Kidney epithelial cell (primary cell): ENCODE measurements around the gene OR52N5. TPM values are rescaled to one million over a fixed set of nuclear protein-coding genes. Genes with fewer than 3 reads are reported as not detected.

Experiments
- DNase-seq: peaks from one replicate; pipeline ENCODE4 v3.0.0-alpha.2; 2010; ENCODE audit warnings: low read depth
- H3K27me3 ChIP-seq: 2 replicates; pipeline ENCODE4 v1.6.0; 2011; ENCODE audit warnings: low read length; ENCODE audit not compliant: control insufficient read depth, insufficient read depth
- H3K36me3 ChIP-seq: 2 replicates; pipeline ENCODE4 v1.5.1; 2011; ENCODE audit warnings: low read length; ENCODE audit not compliant: control insufficient read depth, insufficient read depth
- H3K4me3 ChIP-seq: 2 replicates; pipeline ENCODE4 v1.5.1; 2011; ENCODE audit warnings: low read depth, mild to moderate bottlenecking, control low read depth, low read length
- CTCF ChIP-seq: IDR thresholded peaks from 2 replicates; pipeline ENCODE4 v1.5.1; 2011; ENCODE audit warnings: mild to moderate bottlenecking, moderate library complexity, low read length, control low read depth, inconsistent platforms; ENCODE audit not compliant: insufficient read depth, poor library complexity, severe bottlenecking
- total RNA-seq: library from RNA; depleted of rRNA; stranded (reverse); fragments of >200 nt; gene quantifications from 2 replicates; pipeline ENCODE4 v1.2.3, GENCODE V29; 2015

OR52N5 gene
- total RNA-seq, 1 donor from 2014 or later = not detected

- H3K36me3 ChIP-seq = no peaks in the 10 kb centered on the region
- TF ChIP-seq CTCF = no peak
- H3K4me3 ChIP-seq = no peak overlapping the region
- no peak for DNase-seq
- no peaks in the 10 kb centered on the region for H3K27me3 ChIP-seq
Observed at GRCh38 chr11:5767056-5767455, 16.1 kb downstream of the OR52N5 start.

- TF ChIP-seq CTCF = no peak
- no peaks in the 10 kb centered on the region for H3K36me3 ChIP-seq
- H3K4me3 ChIP-seq = no peak within 1 kb of the TSS
- no peaks in the 10 kb centered on the region for H3K27me3 ChIP-seq
- no peak for DNase-seq
Observed at GRCh38 chr11:5753943-5754342, 29.2 kb downstream of the OR52N5 start, which contains the start of gene OR52N4. OR52N4 (plus strand) TSS chr11:5754243; CDS start chr11:5754741, 498 bp downstream.

- no peak for DNase-seq
- H3K36me3 ChIP-seq = no peaks in the 10 kb centered on the region
- H3K27me3 ChIP-seq = no peaks in the 10 kb centered on the region
- H3K4me3 ChIP-seq = no peak overlapping the region
- TF ChIP-seq CTCF = no peak
Observed at GRCh38 chr11:5749836-5750235, 33.3 kb downstream of the OR52N5 start.

GRCh38 chr11:5746614-5747013 is 36.5 kb downstream of the OR52N5 start:
- no peak for DNase-seq
- Histone ChIP-seq H3K4me3 (no peak overlapping the region), H3K36me3 (no peaks in the 10 kb centered on the region), H3K27me3 (no peaks in the 10 kb centered on the region)
- TF ChIP-seq CTCF = no peak

GRCh38 chr11:5738431-5738830 is 44.7 kb downstream of the OR52N5 start:
- no peak for DNase-seq
- H3K4me3 ChIP-seq = no peak overlapping the region
- no peak for TF ChIP-seq CTCF
- H3K36me3 ChIP-seq = no peaks in the 10 kb centered on the region
- H3K27me3 ChIP-seq = no peaks in the 10 kb centered on the region

- no peaks in the 10 kb centered on the region for H3K27me3 ChIP-seq
- TF ChIP-seq CTCF = no peak
- DNase-seq = no peak
- H3K36me3 ChIP-seq = no peaks in the 10 kb centered on the region
- no peak overlapping the region for H3K4me3 ChIP-seq
Observed at GRCh38 chr11:5737670-5738392, 45.3 kb downstream of the OR52N5 start.
